Spleen (tissue), 11 donors: Measurements from ENCODE around the gene GAS2. TPM values are rescaled to one million over a fixed set of nuclear protein-coding genes. Genes with fewer than 3 reads are reported as not detected.
A peak's percentile ranks its signal among the peaks of the same experiment; 100 is the strongest.

Experiments used
- DNase-seq: peaks from one replicate; pipeline ENCODE4 v3.0.0-alpha.2; 2020
- H3K27ac ChIP-seq, 8 donors: fragments of 200-600 bp; sonication (generic) in 7 of 8; 1 replicate in 4 of 8; 2 replicates in 4 of 8; pipeline versions ENCODE4 v1.5.0 to v1.8.0; 2016 to 2021; ENCODE audit warnings: inconsistent platforms in 4 of 8, mild to moderate bottlenecking in 4 of 8, moderate library complexity in 1 of 8
- H3K27me3 ChIP-seq, 7 donors: fragments of 200-600 bp; sonication (generic) in 6 of 7; replicated peaks in 1 of 7; 1 replicate in 4 of 7; 2 replicates in 3 of 7; pipeline versions ENCODE4 v1.5.0 to v1.8.0; 2016 to 2021; ENCODE audit warnings: inconsistent platforms in 3 of 7, mild to moderate bottlenecking in 1 of 7
- H3K36me3 ChIP-seq, 6 donors: fragments of 200-600 bp; sonication (generic) in 5 of 6; 1 replicate in 4 of 6; 2 replicates in 2 of 6; pipeline versions ENCODE4 v1.5.0 to v1.8.0; 2016 to 2021; ENCODE audit warnings: inconsistent platforms in 2 of 6
- H3K4me1 ChIP-seq, 6 donors: fragments of 200-600 bp; sonication (generic) in 5 of 6; 1 replicate in 3 of 6; 2 replicates in 3 of 6; pipeline versions ENCODE4 v1.5.0 to v1.8.0; 2016 to 2021; ENCODE audit warnings: inconsistent platforms in 3 of 6
- H3K4me3 ChIP-seq, 8 donors: fragments of 200-600 bp; sonication (generic) in 7 of 8; 1 replicate in 4 of 8; 2 replicates in 4 of 8; pipeline versions ENCODE4 v1.5.0 to v1.8.0; 2016 to 2021; ENCODE audit warnings: inconsistent platforms in 4 of 8, mild to moderate bottlenecking in 4 of 8, moderate library complexity in 2 of 8
- H3K9me3 ChIP-seq, 8 donors: fragments of 200-600 bp; sonication (generic) in 7 of 8; 1 replicate in 4 of 8; 2 replicates in 4 of 8; pipeline versions ENCODE4 v1.5.0 to v1.8.0; 2016 to 2021; ENCODE audit warnings: inconsistent platforms in 4 of 8
- CTCF ChIP-seq, 11 experiments: fragments of 200-600 bp in 7 of 11; fragments of 450-650 bp in 4 of 11; sonication (generic) in 4 of 11; IDR thresholded peaks in 8 of 11; conservative IDR thresholded peaks in 3 of 11; 1 replicate in 7 of 11; 2 replicates in 4 of 11; pipeline versions ENCODE4 v1.4.0 to v1.8.0; 2016 to 2021; ENCODE audit warnings: antibody characterized with exemption in 11 of 11, inconsistent platforms in 4 of 11, mild to moderate bottlenecking in 1 of 11
- POLR2A ChIP-seq, 3 donors: fragments of 450-650 bp; IDR thresholded peaks; one replicate each; pipeline ENCODE4 v1.5.1; 2017; ENCODE audit warnings: antibody characterized with exemption in 3 of 3, mild to moderate bottlenecking in 1 of 3
- POLR2AphosphoS5 ChIP-seq, 3 donors: sonication (generic); formaldehyde crosslinking; IDR thresholded peaks; one replicate each; pipeline ENCODE4 v1.5.1; 2017; ENCODE audit warnings: antibody characterized with exemption in 3 of 3
- WGBS, 5 donors: extraction: QIAGEN DNeasy Blood & Tissue Kit in 3 of 5; methylation state at CpG; one replicate each; pipeline versions ENCODE4 v1.1.5 to v1.1.7; 2013 to 2018; 5-methylcytosine and 5-hydroxymethylcytosine counted together
- intact Hi-C: fragments of 100-400 bp; cut with DNase I; formaldehyde crosslinking; loops from one replicate; pipeline ENCODE4 v1.15.0; 2023; ENCODE audit warnings: low total_unique reads
- polyA plus RNA-seq, 3 donors: library from polyadenylated mRNA; stranded (reverse); fragments of 200-250 nt; gene quantifications; one replicate each; pipeline ENCODE4 v1.2.1, GENCODE V29; 2013
- total RNA-seq, 7 donors: library from RNA; depleted of rRNA in 3 of 7; stranded (reverse); fragments of >200 nt in 3 of 7; fragmentation: NEBNext Ultra II Directional in 4 of 7; extraction: Animal tissue kit (Norgen Biotek cat#: 25700) in 4 of 7; gene quantifications; one replicate each; pipeline versions ENCODE4 v1.1.0 to v1.2.1, GENCODE V29; 2016 to 2021
- donor health status: healthy with polysubstance abuse.
- donor health status: DM: no; HTN: no; CAD: no; lungs with moderate emphysema.
- donor health status: DM: no; HTN: no; CAD: no.
- donor health status: Bipolar disorder and iron deficiency.
- donor health status: healthy.
- donor health status: DM: no; HTN: no; CAD: no.
- donor health status: DM: yes; HTN: yes; CAD: no.

GAS2 gene
- total and polyA plus RNA-seq, 10 donors, result 1.1 to 9.1 (median 2.2) TPM

GRCh38 chr11:22625448-22626287 lies 40.7 kb upstream of the GAS2 start, which contains the start of gene FANCF:
FANCF (minus strand) TSS chr11:22625823; CDS start chr11:22625810, 13 bp downstream.
- intact Hi-C loops, result no loop called here
- peak within 1 kb of the TSS; percentile 85 to 97 (median 90) for H3K27ac ChIP-seq
- WGBS, 5 donors, result 0 to 1% (median 1%) methylated on average over 36 to 55 of the region's 55 CpGs

GRCh38 chr11:22626573-22627239 lies 39.7 kb upstream of the GAS2 start:
- H3K27ac ChIP-seq, result peak overlapping the region; percentile 85 to 97 (median 90)
- TF ChIP-seq CTCF (IDR thresholded peaks at IDR 0.05 in 8 of 11, conservative IDR thresholded peaks at IDR 0.05 in 3 of 11) (no peak), POLR2AphosphoS5 (IDR thresholded peaks at IDR 0.05) (no peak), POLR2A (IDR thresholded peaks at IDR 0.05) (no peak)
- H3K27me3 ChIP-seq, result no peaks in the 10 kb centered on the region
- no peaks in the 10 kb centered on the region for H3K9me3 ChIP-seq
- peak; percentile 70 for DNase-seq
- WGBS, 5 donors, result 91 to 95% (median 93%) methylated on average over 14 of the region's 14 CpGs
- H3K4me1 ChIP-seq, result peaks cover 12 to 45% (median 31%) of the 10 kb centered on the region in 6 donors
- peak overlapping the region in 4 of 8 donors; percentile 86 to 99 (median 92) for H3K4me3 ChIP-seq
- H3K36me3 ChIP-seq, result no peaks in the 10 kb centered on the region
- intact Hi-C loops, result no loop called here

More at GRCh38 chr11:22625448-22626287, 40.7 kb upstream of the GAS2 start, which contains the start of gene FANCF:
- H3K36me3 ChIP-seq, result no peaks in the 10 kb centered on the region
- peak within 1 kb of the TSS; percentile 82 to 99 (median 94) for H3K4me3 ChIP-seq
- H3K4me1 ChIP-seq, result peaks cover 12 to 51% (median 34%) of the 10 kb centered on the region in 6 donors
- peak; percentile 87 to 93 (median 92) for TF ChIP-seq POLR2AphosphoS5 (IDR thresholded peaks at IDR 0.05)
- no peak for TF ChIP-seq CTCF (IDR thresholded peaks at IDR 0.05 in 8 of 11, conservative IDR thresholded peaks at IDR 0.05 in 3 of 11)
- TF ChIP-seq POLR2A (IDR thresholded peaks at IDR 0.05), result no peak
- no peaks in the 10 kb centered on the region for H3K27me3 ChIP-seq
- no peaks in the 10 kb centered on the region for H3K9me3 ChIP-seq
- peak; percentile 95 for DNase-seq

- WGBS, 5 donors, result 88 to 99% (median 98%) methylated on average over 6 of the region's 6 CpGs
- DNase-seq, result peak; percentile 72
- TF ChIP-seq POLR2AphosphoS5 (IDR thresholded peaks at IDR 0.05), result no peak
- no peak for TF ChIP-seq CTCF (IDR thresholded peaks at IDR 0.05 in 8 of 11, conservative IDR thresholded peaks at IDR 0.05 in 3 of 11)
- no peak for TF ChIP-seq POLR2A (IDR thresholded peaks at IDR 0.05)
- Histone ChIP-seq H3K27ac (no peak overlapping the region), H3K27me3 (no peaks in the 10 kb centered on the region), H3K36me3 (no peaks in the 10 kb centered on the region), H3K4me3 (no peak overlapping the region), H3K9me3 (no peaks in the 10 kb centered on the region), H3K4me1 (peaks cover 12 to 39% (median 30%) of the 10 kb centered on the region in 6 donors)
- intact Hi-C loops, result no loop called here
Measured at GRCh38 chr11:22627421-22627820, 39.0 kb upstream of the GAS2 start.
